ENCODE data around the gene MLIP.
"Not testable (repeated sequence)": the region's sequence is repeated elsewhere in the genome, so short reads cannot be mapped to it uniquely, and the experiment has no call there.

DNA sequence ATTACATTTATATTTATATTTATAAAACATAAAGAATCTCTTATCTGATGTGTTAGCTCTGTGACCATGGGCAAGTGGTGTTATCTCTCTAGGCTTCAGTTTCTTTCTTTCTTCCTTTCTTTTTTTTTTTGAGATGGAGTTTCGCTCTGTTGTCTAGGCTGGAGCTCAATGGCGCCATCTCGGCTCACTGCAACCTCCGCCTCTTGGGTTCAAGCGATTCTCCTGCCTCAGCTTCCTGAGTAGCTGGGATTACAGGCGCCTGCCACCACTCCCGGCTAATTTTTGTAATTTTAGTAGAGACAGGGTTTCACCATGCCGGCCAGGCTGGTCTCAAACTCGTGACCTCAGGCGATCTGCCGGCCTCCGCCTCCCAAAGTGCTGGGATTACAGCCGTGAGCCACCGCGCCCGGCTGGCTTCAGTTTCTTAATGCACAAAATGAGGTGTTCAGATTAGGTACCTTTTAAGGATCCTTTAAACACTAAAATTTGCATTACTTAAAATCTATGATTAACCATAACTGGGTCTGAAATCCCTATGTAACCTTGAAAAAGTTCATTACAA is 92.3 kb downstream of the MLIP start:
- not testable (repeated sequence) for TF ChIP-seq POLR2A (IDR thresholded peaks at IDR 0.05; ENCODE audit: low read length); KDM5A (IDR thresholded peaks at IDR 0.05); SREBF2 (IDR thresholded peaks at IDR 0.05); CHD2 (IDR thresholded peaks at IDR 0.05; ENCODE audit: low read length, partially characterized antibody)
- TF ChIP-seq, protein P1, sequence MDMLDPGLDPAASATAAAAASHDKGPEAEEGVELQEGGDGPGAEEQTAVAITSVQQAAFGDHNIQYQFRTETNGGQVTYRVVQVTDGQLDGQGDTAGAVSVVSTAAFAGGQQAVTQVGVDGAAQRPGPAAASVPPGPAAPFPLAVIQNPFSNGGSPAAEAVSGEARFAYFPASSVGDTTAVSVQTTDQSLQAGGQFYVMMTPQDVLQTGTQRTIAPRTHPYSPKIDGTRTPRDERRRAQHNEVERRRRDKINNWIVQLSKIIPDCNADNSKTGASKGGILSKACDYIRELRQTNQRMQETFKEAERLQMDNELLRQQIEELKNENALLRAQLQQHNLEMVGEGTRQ (IDR thresholded peaks at IDR 0.05), result not testable (repeated sequence)
